ENCODE results near the gene INTS7.
"Not testable (repeated sequence)": the region's sequence is repeated elsewhere in the genome, so short reads cannot be mapped to it uniquely, and the experiment has no call there.

DNA sequence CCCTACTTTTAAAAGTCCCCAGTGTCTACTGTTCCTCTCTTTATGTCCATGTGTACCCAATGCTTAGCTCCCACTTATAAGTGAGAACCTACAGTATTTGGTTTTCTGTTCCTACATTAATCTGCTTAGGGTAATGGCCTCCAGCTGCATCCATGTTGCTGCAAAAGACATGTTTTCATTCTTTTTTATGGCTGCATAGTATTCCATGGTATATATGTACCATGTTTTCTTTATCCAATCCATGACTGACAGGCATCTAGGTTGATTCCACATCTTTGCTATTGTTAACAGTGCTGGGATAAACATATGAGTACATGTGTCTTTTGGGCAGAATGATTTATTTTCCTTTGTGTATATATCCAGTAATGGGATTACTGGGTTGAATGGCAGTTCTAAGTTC, 12.4 kb downstream of the INTS7 start:
- TF ChIP-seq, protein P1, sequence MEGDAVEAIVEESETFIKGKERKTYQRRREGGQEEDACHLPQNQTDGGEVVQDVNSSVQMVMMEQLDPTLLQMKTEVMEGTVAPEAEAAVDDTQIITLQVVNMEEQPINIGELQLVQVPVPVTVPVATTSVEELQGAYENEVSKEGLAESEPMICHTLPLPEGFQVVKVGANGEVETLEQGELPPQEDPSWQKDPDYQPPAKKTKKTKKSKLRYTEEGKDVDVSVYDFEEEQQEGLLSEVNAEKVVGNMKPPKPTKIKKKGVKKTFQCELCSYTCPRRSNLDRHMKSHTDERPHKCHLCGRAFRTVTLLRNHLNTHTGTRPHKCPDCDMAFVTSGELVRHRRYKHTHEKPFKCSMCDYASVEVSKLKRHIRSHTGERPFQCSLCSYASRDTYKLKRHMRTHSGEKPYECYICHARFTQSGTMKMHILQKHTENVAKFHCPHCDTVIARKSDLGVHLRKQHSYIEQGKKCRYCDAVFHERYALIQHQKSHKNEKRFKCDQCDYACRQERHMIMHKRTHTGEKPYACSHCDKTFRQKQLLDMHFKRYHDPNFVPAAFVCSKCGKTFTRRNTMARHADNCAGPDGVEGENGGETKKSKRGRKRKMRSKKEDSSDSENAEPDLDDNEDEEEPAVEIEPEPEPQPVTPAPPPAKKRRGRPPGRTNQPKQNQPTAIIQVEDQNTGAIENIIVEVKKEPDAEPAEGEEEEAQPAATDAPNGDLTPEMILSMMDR (conservative IDR thresholded peaks at IDR 0.05 in 1 of 2, IDR thresholded peaks at IDR 0.05 in 1 of 2; ENCODE audit: extremely low read depth in 1 of 2, insufficient read depth in 1 of 2, low read depth in 1 of 2, low read length in 2 of 2) = not testable (repeated sequence)
- TF ChIP-seq EZH2 (IDR thresholded peaks at IDR 0.05; ENCODE audit: borderline replicate concordance, low read length) = not testable (repeated sequence)
